HG02763 (cell line): ENCODE data around the gene POU4F3.

Source experiments
- ATAC-seq: cut with Tn5 transposase; IDR thresholded peaks from one replicate; pipeline ENCODE4 v1.9.1; 2021; ENCODE audit warnings: mild to moderate bottlenecking, moderate library complexity; ENCODE audit not compliant: unreplicated experiment

POU4F3 gene

DNA sequence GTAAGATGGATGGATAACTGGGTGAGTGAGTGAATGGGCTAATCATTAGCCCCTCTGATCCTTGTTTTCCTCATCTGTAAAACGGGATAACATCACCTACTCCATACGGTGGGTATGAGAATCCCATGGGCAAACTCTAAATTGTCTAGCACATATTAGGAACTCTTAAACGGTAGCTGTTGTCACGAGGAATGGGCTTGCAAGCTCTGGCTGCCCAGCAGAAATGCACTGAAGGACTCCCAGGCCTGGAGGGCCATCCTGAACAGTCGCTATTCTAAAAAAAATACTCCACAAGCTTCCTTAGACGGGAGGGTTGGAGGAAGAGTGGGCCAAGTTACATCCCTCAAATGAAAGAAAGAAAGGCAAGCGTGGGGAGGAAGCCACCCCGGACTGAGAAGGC is 711 bp upstream of the POU4F3 start:
- no peak for ATAC-seq

DNA sequence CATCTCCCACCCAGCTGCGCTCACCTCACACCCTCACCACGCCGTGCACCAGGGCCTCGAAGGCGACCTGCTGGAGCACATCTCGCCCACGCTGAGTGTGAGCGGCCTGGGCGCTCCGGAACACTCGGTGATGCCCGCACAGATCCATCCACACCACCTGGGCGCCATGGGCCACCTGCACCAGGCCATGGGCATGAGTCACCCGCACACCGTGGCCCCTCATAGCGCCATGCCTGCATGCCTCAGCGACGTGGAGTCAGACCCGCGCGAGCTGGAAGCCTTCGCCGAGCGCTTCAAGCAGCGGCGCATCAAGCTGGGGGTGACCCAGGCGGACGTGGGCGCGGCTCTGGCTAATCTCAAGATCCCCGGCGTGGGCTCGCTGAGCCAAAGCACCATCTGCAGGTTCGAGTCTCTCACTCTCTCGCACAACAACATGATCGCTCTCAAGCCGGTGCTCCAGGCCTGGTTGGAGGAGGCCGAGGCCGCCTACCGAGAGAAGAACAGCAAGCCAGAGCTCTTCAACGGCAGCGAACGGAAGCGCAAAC is 1.1 kb downstream of the POU4F3 start:
- no peak for ATAC-seq

DNA sequence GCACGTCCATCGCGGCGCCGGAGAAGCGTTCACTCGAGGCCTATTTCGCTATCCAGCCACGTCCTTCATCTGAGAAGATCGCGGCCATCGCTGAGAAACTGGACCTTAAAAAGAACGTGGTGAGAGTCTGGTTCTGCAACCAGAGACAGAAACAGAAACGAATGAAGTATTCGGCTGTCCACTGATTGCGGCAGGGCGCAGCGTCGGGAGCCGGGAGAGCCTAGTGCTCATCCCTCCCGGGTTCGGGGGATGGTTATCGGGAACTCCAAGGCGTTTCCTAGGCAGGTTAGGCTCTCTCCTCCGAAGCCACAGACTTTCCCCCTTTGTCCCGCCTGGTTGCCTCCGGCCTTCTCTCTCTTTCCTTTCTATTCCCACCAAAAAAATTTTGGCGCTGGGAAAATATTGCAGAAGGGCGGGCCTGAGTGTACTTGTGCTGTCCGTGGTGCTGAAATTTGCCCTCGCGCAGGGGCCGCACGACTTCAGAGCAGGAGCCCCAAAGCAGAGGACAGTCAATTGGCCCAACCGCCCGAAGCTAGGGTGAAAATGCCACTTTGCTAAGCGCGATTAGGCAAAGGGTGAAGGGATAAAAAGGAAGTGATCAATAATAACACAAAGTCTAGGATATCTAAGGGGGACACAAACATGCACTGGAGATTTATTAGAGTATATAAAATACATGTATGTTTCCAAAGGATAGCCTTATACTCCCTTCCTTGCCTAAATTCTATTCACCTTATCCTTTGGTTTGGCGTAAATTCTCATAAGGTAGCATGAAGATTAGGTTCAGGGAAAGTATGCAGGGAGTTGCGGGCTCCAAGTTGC is 1.8 kb downstream of the POU4F3 start:
- ATAC-seq, result no peak

DNA sequence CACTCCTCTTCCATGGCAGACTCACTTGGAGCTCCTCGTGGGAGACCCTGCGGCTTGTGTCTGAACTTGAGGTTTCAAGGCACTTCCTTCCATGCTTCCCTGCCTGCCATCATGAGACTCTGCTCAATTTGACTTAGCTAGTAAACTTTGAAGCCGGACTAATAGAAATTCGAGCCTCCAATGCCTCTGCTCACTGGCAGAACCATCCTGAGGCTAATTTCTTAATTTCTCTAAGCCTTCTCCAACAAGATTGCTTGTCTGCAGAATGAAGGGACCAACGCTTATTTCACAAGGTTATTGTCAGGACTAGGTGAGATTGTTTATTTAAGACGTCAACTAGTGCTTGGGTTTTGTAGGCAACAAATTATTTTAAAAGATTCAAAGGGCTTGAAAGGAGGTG is 3.2 kb downstream of the POU4F3 start:
- ATAC-seq, result no peak

DNA sequence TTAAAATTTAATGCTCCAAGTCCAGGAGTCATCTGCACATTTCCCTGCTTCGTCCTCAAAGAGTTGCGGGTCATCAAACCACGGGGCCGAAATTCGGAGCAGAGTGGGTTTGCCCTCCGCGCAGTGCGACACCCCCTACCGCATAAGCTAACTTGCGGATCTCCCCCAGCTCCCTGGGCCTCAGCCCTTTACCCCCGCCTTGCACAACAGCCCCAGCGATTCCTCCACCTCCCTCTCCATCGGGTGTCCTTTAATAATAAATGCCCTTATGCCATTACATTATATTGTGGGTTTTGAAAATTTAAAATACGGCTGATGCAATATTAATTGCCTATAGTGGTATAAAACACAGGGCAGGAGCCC is 3.9 kb downstream of the POU4F3 start:
- ATAC-seq, result no peak

DNA sequence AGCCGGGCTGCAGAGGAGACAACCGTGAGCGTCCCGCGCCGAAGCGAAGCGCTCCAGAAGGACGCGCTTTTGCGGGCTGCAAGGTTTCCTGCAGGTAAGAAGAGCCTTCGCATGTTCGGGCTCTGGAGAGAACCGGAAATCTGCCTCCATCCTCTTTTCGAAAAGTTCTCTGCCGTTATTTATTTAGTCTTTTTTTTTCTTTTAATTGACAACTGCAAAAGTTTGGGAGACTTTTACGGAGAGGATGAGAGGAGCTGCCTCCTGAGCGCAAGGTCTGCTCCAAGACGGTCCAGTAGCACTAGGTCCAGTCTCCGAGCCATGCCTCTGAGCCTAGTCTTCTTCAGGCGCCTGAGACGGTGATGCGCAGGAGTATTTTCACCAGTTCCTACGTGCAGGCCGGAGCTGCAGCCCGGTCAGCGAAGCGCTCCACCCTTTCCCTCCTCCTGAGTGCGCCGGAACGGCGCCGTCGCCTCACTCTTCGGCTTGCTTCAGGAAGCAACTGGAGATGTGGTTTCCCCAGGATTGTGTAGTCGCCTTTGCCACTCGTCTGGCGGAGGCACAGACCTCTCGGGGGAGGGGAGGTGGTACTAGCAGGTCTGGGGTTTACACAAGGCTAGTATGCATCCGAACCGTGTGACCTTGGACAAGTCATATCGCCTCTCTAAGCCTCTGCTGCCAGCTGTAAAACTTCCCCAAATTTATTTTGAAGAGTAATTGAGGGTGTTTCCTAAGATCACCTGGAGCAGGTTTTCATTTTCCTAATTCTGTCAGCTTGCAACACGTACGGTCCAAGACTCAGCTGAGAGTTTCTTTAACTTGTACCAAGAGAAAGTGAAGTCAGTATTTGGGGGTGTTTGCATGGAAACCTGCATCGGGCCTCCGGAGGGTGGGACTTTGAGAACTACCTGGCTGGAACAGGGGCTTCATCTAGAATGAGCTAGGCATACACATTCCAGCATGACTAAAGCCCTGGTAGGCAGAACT is 4.5 kb downstream of the POU4F3 start:
- no peak for ATAC-seq

DNA sequence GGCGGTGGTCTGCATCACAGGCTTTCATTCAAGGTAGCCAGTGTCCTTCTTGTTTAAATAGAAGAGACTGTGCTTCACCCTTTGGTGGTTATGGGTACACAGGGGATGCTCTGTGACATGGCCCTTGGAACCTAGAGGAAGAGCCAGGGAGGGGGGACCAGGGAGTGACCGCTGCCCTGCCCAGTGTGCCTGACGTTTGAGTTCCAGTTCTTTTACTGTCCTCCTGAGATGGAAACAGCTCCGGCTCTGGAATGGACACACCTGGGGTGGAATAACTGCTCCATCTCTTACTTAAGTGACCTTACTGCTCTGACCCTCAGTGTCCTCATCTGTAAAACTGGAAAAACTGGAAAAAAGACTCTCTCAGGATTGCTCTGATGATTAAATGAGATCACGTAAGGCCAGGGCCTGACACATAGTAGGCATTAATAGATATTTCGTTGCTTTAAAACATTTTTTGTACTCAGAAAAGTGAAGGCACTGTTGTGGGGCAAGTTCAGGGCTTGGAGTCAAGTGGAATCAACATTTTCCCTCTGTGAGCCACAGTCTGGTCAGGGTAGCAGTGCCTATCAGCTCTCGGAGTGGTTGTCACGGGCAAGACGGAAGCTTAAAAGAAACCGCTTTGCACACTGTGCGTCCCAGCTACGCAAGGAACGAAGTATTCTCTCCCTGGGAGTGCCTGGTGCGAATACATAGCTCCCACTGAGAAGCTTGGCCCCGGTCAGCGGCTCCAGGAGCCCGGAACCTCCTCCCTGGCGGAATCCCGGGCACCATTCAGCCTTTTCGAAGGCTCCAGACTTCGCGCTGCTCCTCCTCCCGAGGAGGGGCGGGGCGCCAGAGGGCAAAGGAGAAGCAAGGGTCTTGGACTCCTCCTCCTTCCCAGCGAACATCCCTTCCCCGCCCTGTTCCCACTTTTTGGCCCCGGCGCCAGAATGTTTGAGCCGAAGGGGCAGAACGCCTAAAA is 5.8 kb downstream of the POU4F3 start:
- ATAC-seq, result no peak

DNA sequence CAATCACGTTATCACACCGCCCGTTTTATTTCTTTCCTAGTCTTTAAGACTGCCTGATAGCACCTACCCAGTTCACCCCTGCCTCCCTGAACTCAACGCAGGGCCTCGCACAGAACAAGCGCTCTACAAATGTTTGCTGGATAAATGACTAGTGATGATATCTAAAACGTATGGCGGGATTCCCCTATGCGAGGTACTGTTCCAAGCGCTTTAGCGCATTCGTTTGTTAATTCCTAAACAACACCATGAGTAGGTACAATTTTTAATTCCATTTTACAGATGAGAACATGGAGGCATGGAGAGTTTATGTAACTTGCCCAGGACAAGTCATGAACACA is 6.6 kb downstream of the POU4F3 start:
- no peak for ATAC-seq

DNA sequence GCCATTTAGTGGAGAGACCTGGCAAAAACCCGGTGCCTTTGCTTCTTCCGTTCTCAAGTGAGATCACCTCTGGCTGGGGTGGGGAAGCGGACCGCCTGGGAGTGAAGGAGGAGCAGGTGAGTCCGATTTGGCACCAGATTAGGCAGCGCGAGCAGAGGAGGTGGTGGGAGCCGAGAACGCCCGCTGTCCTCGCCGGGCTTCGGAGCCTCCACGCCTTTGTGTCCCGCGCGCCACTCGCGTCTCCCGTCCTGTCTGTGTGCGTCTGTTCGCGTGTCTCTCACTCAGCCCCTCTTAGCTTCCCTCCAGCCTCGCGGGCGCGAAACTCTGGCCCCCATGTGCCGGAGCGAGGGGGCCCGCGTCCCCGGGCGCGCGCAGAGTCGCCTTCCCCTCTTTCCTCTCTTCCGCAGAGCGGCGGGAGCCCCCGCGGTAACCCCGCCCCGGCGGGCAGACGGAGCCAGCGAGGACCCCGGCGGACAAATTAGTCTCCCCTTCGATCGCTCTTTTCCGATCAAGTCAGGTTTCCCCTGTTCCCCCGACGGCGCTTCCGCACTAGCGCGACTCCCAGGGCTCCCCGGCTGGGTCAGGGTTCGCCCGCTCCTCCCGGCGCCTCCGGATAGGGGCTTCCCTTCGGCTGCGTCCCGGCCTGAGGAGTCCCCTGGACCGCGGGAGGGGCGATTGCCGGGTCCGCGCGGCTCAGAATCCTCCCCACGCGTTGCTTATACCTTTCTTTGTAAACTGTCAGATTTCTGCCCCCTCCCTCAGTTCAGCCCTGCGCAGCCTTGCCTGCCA is 7.1 kb downstream of the POU4F3 start:
- ATAC-seq, result no peak

DNA sequence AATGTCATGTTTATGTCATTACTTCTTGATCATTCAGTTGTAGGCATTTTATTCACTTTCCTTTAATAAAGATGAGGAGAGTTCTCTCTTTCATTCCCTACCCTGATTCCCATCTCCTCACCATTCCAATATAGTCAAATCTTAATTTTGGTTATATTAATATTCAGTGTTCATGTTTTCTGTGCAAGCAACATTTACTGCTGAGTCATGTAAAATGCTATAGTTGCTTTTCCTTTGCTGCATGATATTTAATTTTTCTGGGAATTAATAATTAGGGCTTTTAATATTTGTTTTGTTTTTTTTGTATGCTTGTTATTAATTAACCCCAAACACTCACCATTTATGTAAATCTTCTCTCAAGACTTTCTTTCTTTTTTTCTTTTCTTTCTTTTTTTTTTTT is 18.5 kb downstream of the POU4F3 start:
- no peak for ATAC-seq

DNA sequence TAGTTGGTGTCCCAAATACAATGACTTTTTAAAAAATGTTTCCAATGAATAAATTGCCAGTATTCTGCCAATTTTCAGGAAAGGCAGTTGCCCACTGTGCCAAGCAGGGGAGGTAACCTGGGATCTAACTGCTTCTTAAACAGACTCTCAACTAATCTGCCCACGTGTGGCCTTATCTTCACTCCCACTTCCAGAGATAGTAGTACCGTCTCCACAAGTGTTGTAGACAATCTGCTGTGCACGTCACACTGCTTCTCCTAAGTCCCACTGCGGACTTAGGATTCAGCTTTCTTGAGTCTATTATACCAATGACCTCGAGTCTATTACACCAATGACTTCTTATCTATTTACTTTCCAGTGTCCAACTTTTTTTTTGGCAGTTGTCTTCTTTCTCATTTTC is 21.2 kb downstream of the POU4F3 start:
- no peak for ATAC-seq

DNA sequence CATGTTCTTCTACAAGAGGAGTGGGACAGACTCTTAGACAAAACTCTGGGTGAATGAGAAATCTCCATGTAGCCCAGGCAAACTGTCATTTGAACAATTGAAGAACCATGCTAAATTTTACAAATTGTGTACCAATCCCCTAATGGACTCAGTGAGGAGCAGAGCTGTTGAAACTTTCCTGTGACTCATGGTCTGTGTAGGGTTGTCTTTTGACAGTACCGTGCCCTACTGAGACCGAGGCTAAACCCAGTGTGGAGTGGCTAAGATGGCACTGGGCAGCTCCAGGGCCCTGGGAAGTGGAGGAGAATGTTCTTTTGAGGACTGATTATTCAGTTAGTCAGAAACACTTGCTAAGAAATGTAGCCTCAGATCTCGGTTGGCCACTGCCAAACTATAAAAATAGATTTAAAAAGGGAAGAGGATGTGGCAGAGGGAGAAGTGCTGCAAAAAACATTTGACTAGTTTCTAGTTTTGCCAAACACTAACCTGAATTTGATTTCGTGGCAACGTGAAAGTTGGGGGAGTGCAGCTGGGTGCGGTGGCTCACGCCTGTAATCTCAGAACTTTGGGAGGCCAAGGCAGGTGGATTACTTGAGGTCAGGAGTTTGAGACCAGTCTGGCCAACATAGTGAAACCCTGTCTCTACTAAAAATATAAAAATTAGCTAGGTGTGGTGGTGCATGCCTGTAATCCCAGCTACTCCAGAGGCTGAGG is 24.7 kb downstream of the POU4F3 start:
- no peak for ATAC-seq

DNA sequence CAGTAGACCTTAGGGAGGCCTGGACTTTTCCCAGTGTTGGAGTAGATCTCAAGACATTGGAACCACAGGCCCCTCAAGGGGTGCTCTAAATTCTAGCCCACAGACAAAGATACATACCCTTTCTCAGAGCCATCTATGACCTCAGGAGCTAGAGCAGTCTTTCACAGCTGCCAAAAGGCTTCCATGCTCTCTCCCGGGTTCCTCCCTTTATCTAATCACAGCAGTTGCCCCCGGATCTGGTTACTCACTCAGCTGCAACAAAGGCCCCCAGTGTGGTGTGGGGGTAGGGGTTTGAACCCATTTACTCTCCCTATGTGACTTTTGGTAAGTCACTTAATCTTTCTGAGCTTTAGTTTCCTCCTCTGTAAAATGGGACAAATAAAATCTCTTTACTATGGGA is 27.0 kb downstream of the POU4F3 start:
- ATAC-seq, result no peak

DNA sequence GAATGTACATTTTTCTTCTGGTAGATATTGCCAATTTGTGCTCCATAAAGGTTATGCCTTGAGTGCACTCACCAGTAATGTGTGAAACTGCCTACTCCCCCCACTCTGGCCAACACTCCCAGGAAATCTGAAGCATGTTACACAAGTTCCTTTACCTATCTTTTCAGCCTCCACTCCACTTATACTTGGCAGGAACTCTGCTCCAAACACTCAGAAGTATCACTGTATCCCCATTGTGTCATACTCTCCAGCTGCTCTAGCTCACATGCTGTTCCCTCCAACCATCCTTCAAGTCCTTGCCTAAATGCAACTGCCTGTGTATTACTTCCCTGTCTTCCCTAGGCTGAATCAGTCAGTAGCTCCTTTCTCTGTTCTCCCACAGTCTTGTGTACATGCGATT is 28.3 kb downstream of the POU4F3 start:
- no peak for ATAC-seq

DNA sequence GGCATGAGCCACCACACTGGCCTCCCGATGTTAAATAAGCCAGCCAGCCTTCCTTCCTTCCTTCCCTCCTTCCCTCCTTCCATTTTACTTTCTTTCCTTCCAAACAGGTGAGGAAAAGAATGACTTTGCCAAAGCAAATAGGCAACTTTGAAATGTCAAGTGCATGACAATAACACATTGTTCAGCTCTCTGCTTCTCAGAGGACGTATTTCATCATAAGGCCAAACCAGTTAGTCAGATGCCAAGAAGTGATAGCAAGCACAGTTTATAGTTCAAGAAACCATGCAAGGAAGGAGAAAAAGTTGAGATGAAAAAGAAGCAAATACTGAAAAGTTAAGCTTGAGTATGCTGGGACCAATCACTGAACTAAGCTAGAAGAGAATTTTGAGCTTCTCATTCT is 29.5 kb downstream of the POU4F3 start:
- ATAC-seq, result no peak

DNA sequence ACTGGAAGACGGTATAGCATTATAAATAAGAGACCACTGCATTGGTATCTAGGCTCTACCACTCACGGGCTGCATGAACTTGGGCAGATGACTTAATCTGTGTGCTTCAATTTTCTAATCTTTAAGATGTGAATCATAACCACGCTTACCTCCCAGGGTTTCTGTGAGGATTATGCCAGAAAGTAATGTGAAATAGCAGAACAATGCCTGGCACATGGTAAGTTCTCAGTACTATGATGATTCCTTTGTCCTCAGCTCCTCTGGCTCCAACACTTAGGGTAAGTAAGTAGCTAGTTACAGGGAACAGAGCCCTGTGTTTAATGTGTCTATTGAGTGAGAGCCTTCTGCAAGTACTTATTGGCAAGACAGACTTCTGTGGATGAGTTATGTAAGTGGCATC is 31.1 kb downstream of the POU4F3 start:
- no peak for ATAC-seq

DNA sequence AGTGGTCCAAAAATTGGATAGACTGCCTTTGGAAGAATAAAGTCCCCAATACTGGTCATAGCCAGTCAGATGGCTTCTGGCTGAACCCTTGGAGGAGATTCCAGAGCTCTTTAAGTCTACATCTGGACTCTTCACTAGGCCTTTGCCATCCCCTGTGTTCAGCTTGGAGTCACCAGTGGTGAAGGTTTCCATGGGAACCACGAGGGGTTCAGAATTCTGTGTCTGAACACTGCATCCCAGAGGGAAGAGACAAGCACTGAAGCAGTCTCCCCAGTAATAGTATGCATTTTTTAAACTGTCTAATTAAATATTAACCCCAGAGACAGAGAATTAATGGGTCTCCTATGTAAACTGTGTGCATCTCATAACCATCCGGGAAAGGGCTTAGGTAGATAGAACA is 38.2 kb downstream of the POU4F3 start:
- no peak for ATAC-seq

DNA sequence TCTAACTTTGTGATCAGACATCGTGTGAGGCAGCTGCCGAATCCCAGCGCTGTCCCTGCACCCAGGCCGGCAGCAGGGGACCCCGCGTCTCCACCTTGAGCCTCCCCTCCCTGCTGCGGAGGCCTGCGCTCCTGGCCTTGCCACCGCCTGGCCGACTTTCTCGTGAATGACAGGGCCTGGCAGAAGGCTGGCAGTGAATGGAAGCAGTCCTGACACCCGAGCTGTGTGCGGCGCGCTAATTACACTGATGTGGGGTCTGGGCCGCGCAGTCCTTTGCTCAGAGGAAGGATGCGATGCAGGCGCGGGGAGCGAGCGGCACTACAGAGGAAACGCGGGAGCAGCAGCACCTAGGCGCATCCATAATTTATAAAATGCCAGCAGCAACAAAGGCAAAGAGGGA is 40.3 kb downstream of the POU4F3 start:
- no peak for ATAC-seq

DNA sequence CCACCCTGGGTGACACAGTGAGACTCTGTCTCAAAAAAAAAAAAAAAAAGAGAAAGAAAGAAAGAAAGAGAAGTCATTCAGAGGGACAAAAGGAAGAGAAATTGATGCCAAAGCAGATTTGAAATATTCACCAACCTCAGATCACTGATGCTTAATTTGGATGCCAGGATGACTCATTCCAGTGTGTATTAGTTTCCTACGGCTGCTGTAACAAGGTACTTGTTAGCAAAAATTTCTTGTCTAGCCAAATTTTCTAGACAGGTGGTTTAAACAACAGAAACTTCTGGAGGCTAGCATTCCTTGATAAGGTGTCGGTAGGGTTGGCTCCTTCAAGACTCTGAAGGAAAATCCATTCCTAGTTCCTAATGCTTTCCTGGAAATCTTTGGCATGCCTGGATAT is 42.1 kb downstream of the POU4F3 start:
- ATAC-seq, result no peak
